ENCODE measurements around the gene CALN1.

- no peak for TF ChIP-seq CTCF (IDR thresholded peaks at IDR 0.05)
- no peak for TF ChIP-seq POLR2A (IDR thresholded peaks at IDR 0.05)
These were observed 657.3 kb downstream of the CALN1 start for GRCh38 chr7:71754828-71755227.
